OCI-LY7 (cell line): ENCODE data around the gene PYDC1.

Source experiments
- EZH2phosphoT487 ChIP-seq: fragments of 200-600 bp; sonication (generic); IDR thresholded peaks from 2 replicates; pipeline ENCODE4 v1.6.1; 2018; ENCODE audit warnings: low read depth, borderline replicate concordance, mild to moderate bottlenecking, mixed run types, antibody characterized with exemption, low read length, moderate library complexity, mixed read lengths
- TF ChIP-seq, protein P1 (sequence below): fragments of 200-600 bp; sonication (generic); conservative IDR thresholded peaks from 2 replicates; pipeline ENCODE4 v1.5.1; 2014; ENCODE audit warnings: mild to moderate bottlenecking, antibody characterized with exemption, low read length, moderate library complexity, mixed read lengths

DNA sequence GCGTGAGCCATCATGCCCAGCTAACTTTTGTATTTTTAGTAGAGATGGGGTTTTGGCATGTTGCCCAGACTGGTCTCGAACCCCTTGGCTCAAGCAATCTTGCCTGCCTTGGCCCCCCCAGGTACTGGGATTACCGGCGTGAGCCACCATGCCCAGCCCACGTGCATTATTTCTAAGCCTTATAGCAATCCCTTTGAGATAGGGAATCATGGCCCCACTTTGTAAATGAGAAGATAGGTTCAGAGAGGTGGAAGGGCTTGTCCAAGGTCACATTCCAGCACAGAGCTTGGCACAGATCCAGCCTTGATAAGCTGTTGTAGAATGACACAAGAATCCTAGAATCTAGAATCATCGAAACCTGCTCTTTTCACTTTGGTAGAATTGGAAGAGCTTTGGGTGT, 10.2 kb downstream of the PYDC1 start:
- TF ChIP-seq, protein P1, sequence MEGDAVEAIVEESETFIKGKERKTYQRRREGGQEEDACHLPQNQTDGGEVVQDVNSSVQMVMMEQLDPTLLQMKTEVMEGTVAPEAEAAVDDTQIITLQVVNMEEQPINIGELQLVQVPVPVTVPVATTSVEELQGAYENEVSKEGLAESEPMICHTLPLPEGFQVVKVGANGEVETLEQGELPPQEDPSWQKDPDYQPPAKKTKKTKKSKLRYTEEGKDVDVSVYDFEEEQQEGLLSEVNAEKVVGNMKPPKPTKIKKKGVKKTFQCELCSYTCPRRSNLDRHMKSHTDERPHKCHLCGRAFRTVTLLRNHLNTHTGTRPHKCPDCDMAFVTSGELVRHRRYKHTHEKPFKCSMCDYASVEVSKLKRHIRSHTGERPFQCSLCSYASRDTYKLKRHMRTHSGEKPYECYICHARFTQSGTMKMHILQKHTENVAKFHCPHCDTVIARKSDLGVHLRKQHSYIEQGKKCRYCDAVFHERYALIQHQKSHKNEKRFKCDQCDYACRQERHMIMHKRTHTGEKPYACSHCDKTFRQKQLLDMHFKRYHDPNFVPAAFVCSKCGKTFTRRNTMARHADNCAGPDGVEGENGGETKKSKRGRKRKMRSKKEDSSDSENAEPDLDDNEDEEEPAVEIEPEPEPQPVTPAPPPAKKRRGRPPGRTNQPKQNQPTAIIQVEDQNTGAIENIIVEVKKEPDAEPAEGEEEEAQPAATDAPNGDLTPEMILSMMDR: no peak
- no peak for TF ChIP-seq EZH2phosphoT487
